HepG2 (cell line): ENCODE data around the gene CDK5R1. TPM values are rescaled to one million over a fixed set of nuclear protein-coding genes. Genes with fewer than 3 reads are reported as not detected.

Experiments used
- ATAC-seq: fragments of 200-7000 bp; cut with Tn5 transposase; 3 replicates; pipeline ENCODE4 v1.9.1; 2020; ENCODE audit warnings: mild to moderate bottlenecking, moderate library complexity
- BruUV-seq: library from RNA; stranded (reverse); fragments of 400-500 nt; replicated peaks from 2 replicates; lab custom pipeline; 2021; lab: Mats Ljungman, UMichigan
- CTCF ChIA-PET: fragments of 300-600 bp; formaldehyde crosslinking; extraction: SDS; loops from one replicate; lab custom pipeline; 2021; ENCODE audit warnings: low total read pairs, inconsistent platforms, low intra/inter-chr PET ratio; lab: Yijun Ruan, JAX
- POLR2A ChIA-PET: fragments of 350-600 bp; sonication (Branson Sonifier 250); formaldehyde crosslinking; loops from one replicate; lab custom pipeline; 2020; ENCODE audit warnings: antibody characterized with exemption, inconsistent platforms; lab: Yijun Ruan, JAX
- DNase-seq: peaks from one replicate; pipeline ENCODE4 v3.0.0-alpha.2; 2015; ENCODE audit warnings: low spot score
- FAIRE-seq: peaks from 3 replicates; lab custom pipeline; 2011; peaks lifted over from hg19 to GRCh38; lab: Jason Lieb, UNC
- H2AFZ ChIP-seq: one replicate; pipeline ENCODE4 v1.6.1; 2011; ENCODE audit warnings: low read length, inconsistent platforms
- H3K27ac ChIP-seq: fragments of 300-600 bp; 3 replicates; pipeline ENCODE4 v1.8.0; 2011; ENCODE audit warnings: mixed run types, mild to moderate bottlenecking, mixed read lengths, low read length, inconsistent platforms; ENCODE audit not compliant: insufficient read depth; ENCODE audit errors: extremely low read length
- H3K27me3 ChIP-seq, 2 experiments: fragments of 200-600 bp in 1 of 2; 2 replicates in 1 of 2; 3 replicates in 1 of 2; pipeline versions ENCODE4 v1.6.0 to v1.8.0; 2011; ENCODE audit warnings: low read length in 2 of 2, mild to moderate bottlenecking in 2 of 2, moderate library complexity in 2 of 2, inconsistent platforms in 1 of 2; ENCODE audit not compliant: insufficient read depth in 2 of 2, control insufficient read depth in 1 of 2
- H3K36me3 ChIP-seq, 2 experiments: fragments of 200-600 bp in 1 of 2; replicated peaks in 1 of 2; 2 replicates in 1 of 2; 3 replicates in 1 of 2; pipeline versions ENCODE4 v1.5.1 to v1.8.0; 2011; ENCODE audit warnings: low read length in 2 of 2, inconsistent platforms in 1 of 2; ENCODE audit not compliant: insufficient read depth in 2 of 2, control insufficient read depth in 1 of 2
- H3K4me1 ChIP-seq: 2 replicates; pipeline ENCODE4 v1.5.1; 2012; ENCODE audit warnings: low read length, inconsistent platforms; ENCODE audit not compliant: insufficient read depth
- H3K4me2 ChIP-seq: 2 replicates; pipeline ENCODE4 v1.6.0; 2011; ENCODE audit warnings: low read depth, low read length, inconsistent platforms
- H3K4me3 ChIP-seq, 3 experiments: fragments of 200-600 bp in 1 of 3; sonication (generic), shearing (Covaris generic) in 1 of 3; replicated peaks in 1 of 3; 2 replicates each; pipeline ENCODE4 v1.5.1; 2011 to 2016; ENCODE audit warnings: low read length in 3 of 3, inconsistent platforms in 2 of 3, low read depth in 2 of 3, mild to moderate bottlenecking in 2 of 3, control low read depth in 1 of 3, mixed read lengths in 1 of 3; ENCODE audit not compliant: insufficient read depth in 1 of 3
- H3K79me2 ChIP-seq: one replicate; pipeline ENCODE4 v1.6.1; 2011; ENCODE audit warnings: low read length, inconsistent platforms; ENCODE audit not compliant: insufficient read depth
- H3K9ac ChIP-seq: 2 replicates; pipeline ENCODE4 v1.6.0; 2011; ENCODE audit warnings: mild to moderate bottlenecking, low read depth, low read length, inconsistent platforms; ENCODE audit not compliant: insufficient read depth
- H3K9me3 ChIP-seq: 2 replicates; pipeline ENCODE4 v1.5.1; 2012; ENCODE audit warnings: mild to moderate bottlenecking, low read length
- H4K20me1 ChIP-seq: 2 replicates; pipeline ENCODE4 v1.6.0; 2011; ENCODE audit warnings: inconsistent platforms, mild to moderate bottlenecking, low read length, moderate library complexity; ENCODE audit not compliant: insufficient read depth
- CEBPZ ChIP-seq: IDR thresholded peaks from 2 replicates; pipeline ENCODE4 v1.6.1; 2012; ENCODE audit warnings: low read length, improper control_type of control experiment
- ZBTB38 ChIP-seq: sonication (generic); formaldehyde crosslinking; IDR thresholded peaks from 2 replicates; pipeline ENCODE4 v1.5.1; 2020; ENCODE audit warnings: mild to moderate bottlenecking, missing genetic modification reagents
- WGBS: methylation state at CpG from one replicate; pipeline ENCODE4 v1.1.6; 2017; ENCODE audit warnings: low lambda C conversion rate; 5-methylcytosine and 5-hydroxymethylcytosine counted together
- in situ Hi-C: cut with HindIII; loops from 2 replicates; pipeline ENCODE4 v1.10.0; 2017; ENCODE audit warnings: low pct_unique_long_range_greater_than_20kb; ENCODE audit not compliant: extremely low pct_ligation_motif_present
- intact Hi-C: fragments of 100-400 bp; cut with micrococcal nuclease; formaldehyde crosslinking; loops from one replicate; pipeline ENCODE4 v1.10.0; 2022; ENCODE audit not compliant: unreplicated experiment
- polyA plus RNA-seq, 8 experiments: library from polyadenylated mRNA; depleted of rRNA in 3 of 8; stranded (reverse) in 7 of 8; unstranded in 1 of 8; fragments of >200 nt; fragmentation: Illumina TruSeq in 4 of 8; extraction: Trizol in 4 of 8; gene quantifications; 2 replicates each; pipeline versions ENCODE4 v1.2.1 to v1.2.3, GENCODE V29; 2011 to 2016; ENCODE audit warnings: low read depth in 4 of 8, missing spikeins in 1 of 8, mixed read lengths in 1 of 8; ENCODE audit not compliant: insufficient read depth in 1 of 8
- total RNA-seq, 5 experiments: library from RNA; depleted of rRNA; stranded (reverse); fragments of >200 nt; fragmentation: Illumina TruSeq; extraction: Trizol; gene quantifications; 2 replicates each; pipeline ENCODE4 v1.2.3, GENCODE V29; 2016; ENCODE audit warnings: low read depth in 1 of 5

Gene CDK5R1
- total and polyA plus RNA-seq, 2 of the 13 experiments (the other 11 are each of a cell fraction or from before 2014, with no cell fraction given), result 1.1 to 3.9 TPM

DNA sequence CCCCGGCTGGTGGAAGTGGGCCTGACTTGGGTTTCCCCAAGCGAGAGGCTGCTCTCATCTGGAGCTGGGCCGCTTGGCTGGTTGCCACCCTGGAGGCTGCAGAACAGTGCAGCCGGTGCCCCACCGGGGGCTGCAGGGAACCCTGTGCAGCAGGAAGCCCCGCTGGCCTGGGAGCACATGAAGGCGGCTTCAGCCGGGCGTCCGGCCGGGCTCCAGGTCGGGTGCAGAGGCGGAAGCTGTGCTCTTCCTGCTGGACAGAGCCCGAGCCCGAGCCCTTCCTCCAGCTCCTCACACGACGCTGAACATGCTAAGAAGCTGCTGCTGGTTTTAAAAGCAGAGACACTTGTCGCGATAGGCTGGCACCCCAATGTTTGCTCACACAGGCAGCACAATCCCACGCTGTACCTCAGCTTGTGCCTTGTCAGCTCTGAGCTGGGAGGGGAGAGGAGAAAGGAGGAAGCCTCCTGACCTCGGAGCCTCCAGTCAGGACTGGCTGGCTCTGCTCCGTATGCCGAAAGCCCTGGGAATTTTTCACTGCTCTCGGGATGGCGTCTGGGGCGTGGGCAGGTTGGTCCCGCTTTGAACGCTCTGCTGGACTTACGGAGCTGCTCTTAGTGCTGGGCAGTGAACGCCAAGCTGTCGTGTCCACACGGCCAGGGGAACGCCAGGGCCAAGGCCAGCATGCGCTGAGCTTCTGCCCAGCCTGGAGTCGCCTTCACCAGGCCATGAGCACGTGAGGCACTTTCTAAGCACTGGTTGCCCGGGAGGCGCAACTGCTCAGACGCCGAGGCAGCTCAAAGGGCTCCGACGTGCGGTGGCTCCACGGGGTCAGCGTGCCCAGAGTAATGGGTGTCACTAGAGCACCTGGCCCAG lies 8.8 kb downstream of the CDK5R1 start:
- CTCF ChIA-PET, result no interaction called here
- DNase-seq (no peak), FAIRE-seq (no peak), ATAC-seq (no peak; the same call in 2 of the 3 replicates)
- no peaks in the 10 kb centered on the region for H3K9me3 ChIP-seq
- no peak overlapping the region for H3K4me3 ChIP-seq
- H3K27me3 ChIP-seq, result no peaks in the 10 kb centered on the region
- no peak overlapping the region for H2AFZ ChIP-seq
- WGBS, result 74% methylated on average over 23 of the region's 45 CpGs
- no peaks in the 10 kb centered on the region for H4K20me1 ChIP-seq
- POLR2A ChIA-PET, result no interaction called here
- no TSS peak for BruUV-seq
- H3K79me2 ChIP-seq, result no peaks in the 10 kb centered on the region
- H3K36me3 ChIP-seq, result no peaks in the 10 kb centered on the region
- 0 out of 2 replicates have a peak, but pooled peaks have one; percentile 15 for TF ChIP-seq ZBTB38 (CRISPR knock-in tag)
- TF ChIP-seq CEBPZ, result no peak
- no peak overlapping the region for H3K9ac ChIP-seq
- intact Hi-C loops, result no loop called here
- H3K4me1 ChIP-seq, result 0 out of 2 replicates have a peak, but pooled peaks cover 9% of the 10 kb centered on the region
- H3K4me2 ChIP-seq, result no peak overlapping the region
- no peak overlapping the region for H3K27ac ChIP-seq
- in situ Hi-C loops, result no loop called here
